NB4 (cell line): ENCODE data around the gene PNPT1.

Experiments
- DNase-seq: peaks from one replicate; pipeline ENCODE4 v3.0.0; 2010; ENCODE audit warnings: low read depth
- H3K4me3 ChIP-seq: one replicate; pipeline ENCODE4 v1.5.1; 2011; ENCODE audit warnings: mild to moderate bottlenecking, low read depth, low read length, moderate library complexity
- CTCF ChIP-seq: IDR thresholded peaks from one replicate; pipeline ENCODE4 v1.5.1; 2012; ENCODE audit warnings: low read depth, low read length
- MYC ChIP-seq: IDR thresholded peaks from 2 replicates; pipeline ENCODE4 v1.6.1; 2011; ENCODE audit warnings: low read depth, low read length
- POLR2A ChIP-seq: IDR thresholded peaks from 2 replicates; pipeline ENCODE4 v1.6.1; 2011; ENCODE audit warnings: mild to moderate bottlenecking; ENCODE audit not compliant: insufficient read length; ENCODE audit errors: extremely low read depth
- TF ChIP-seq, protein P1 (sequence below): IDR thresholded peaks from 2 replicates; pipeline ENCODE4 v1.6.1; 2011; ENCODE audit warnings: low read depth, low read length

The PNPT1 gene

DNA sequence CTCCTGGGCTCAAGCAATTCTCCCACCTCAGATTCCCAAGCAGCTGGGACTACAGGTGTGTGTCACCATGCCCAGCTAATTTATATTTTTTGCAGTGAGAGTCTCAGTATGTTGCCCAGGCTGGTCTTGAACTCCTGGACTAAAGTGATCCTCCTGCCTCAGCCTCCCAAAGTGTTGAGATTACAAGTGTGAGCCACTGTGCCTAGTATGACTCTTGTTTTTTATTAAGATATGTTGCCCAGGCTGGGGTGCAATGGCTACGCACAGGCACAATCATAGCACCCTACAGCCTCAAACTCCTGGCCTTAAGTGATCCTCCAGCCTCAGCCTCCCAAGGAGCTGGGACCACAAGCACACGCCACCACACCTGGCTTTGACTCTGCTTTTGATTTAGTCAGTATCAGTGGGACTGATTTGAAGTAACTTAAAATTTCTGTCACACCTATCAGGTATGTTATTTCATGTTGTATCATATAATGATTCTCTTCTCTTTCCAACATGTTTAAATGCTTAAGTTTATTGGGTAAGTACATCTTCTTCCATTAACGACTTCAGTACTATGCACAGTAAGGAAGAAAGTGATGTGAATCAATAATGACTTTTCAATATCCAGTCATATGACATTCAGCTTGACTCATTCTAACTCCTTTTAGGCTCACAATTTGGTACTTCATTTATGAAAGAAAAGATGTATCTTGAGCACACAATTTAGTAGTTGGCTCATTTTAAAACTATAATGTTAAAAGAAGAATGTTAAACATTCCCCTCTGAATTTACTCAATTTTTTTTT, 82.5 kb downstream of the PNPT1 start:
- TF ChIP-seq MYC (no peak), POLR2A (no peak), CTCF (no peak)
- TF ChIP-seq, protein P1, sequence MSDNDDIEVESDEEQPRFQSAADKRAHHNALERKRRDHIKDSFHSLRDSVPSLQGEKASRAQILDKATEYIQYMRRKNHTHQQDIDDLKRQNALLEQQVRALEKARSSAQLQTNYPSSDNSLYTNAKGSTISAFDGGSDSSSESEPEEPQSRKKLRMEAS, result no peak
- DNase-seq, result no peak

GRCh38 chr2:55609938-55610578, 83.6 kb downstream of the PNPT1 start:
- H3K4me3 ChIP-seq, result no peak overlapping the region
- no peak for DNase-seq
- TF ChIP-seq CTCF (no peak), POLR2A (no peak), MYC (no peak)

More for the DNA sequence above, 82.5 kb downstream of the PNPT1 start:
- H3K4me3 ChIP-seq, result no peak overlapping the region

GRCh38 chr2:55609193-55609794, 84.3 kb downstream of the PNPT1 start:
- DNase-seq, result no peak
- no peak overlapping the region for H3K4me3 ChIP-seq
- TF ChIP-seq CTCF, result no peak
- TF ChIP-seq, protein P1, result no peak
- no peak for TF ChIP-seq POLR2A
- no peak for TF ChIP-seq MYC

GRCh38 chr2:55607717-55608116, 85.9 kb downstream of the PNPT1 start:
- TF ChIP-seq MYC (no peak), POLR2A (no peak), CTCF (no peak)
- TF ChIP-seq, protein P1, result no peak

DNA sequence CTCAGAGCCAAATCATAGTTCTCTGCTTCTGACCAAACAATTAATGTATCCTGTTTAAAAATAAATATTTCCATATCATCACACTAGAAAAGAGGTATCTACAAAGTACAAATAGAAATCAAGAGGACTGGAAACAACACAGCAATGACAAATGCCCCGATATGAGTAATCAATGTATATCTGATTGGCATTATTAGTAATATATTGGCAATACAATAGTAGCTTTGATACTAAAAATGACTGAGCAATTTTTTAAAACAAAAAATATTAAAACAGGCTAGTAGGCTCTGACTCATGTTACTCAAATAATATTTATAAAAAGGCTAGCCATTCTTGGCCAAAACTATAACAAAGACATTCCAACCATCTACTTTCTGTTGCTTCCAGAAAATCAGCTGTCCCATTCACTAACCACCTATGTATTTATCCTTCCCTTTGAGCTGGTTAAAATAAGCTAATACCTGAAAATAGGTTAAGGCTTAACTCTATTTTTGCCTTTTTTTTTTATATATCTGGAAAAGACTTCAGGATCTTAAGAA, 89.5 kb downstream of the PNPT1 start:
- H3K4me3 ChIP-seq, result no peak overlapping the region
- no peak for DNase-seq
- TF ChIP-seq POLR2A (no peak), CTCF (no peak), MYC (no peak)
- TF ChIP-seq, protein P1, result no peak

More at GRCh38 chr2:55607717-55608116, 85.9 kb downstream of the PNPT1 start:
- H3K4me3 ChIP-seq, result no peak overlapping the region
- DNase-seq, result no peak
